Measurements from ENCODE around the gene PDE8B.

Gene PDE8B

DNA sequence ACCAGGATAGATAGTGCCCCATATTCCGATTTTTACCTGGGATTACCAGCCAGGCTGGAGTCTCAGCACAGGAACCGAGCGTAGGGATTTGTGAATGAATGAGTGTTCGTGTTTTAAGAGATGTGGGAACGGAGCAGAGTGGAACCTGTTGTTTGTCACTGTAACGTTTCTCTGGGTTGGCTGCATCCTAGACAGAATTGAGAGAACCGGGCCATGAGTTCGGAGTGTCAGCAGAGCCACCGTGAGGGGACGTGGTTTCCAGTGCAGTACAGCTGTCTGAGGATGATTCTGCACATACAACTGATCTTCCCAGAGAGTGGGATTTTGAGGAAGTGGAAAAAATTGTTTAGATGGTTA lies 1.2 kb downstream of the PDE8B start:
- no peak overlapping the region for H3K9ac ChIP-seq (ENCODE audit: insufficient read length, low read depth)
- no peak for DNase-seq (ENCODE audit: low read depth, low spot score)
- no peaks in the 10 kb centered on the region for H3K36me3 ChIP-seq (ENCODE audit: insufficient read depth, insufficient read length, low read length)
- H3K27me3 ChIP-seq (ENCODE audit: insufficient read depth, insufficient read length): peaks cover 53% of the 10 kb centered on the region
- no peaks in the 10 kb centered on the region for H3K4me1 ChIP-seq (ENCODE audit: insufficient read depth, insufficient read length)
- no peaks in the 10 kb centered on the region for H3K9me3 ChIP-seq (ENCODE audit: insufficient read depth, low read length)
- TF ChIP-seq YY1 (IDR thresholded peaks at IDR 0.05; ENCODE audit: insufficient read depth, insufficient read length) (no peak), ZNF274 (IDR thresholded peaks at IDR 0.05; ENCODE audit: low read depth, low read length) (no peak), SUZ12 (IDR thresholded peaks at IDR 0.05; ENCODE audit: extremely low read depth, insufficient read depth, insufficient read length) (no peak)
- H3K4me3 ChIP-seq (ENCODE audit: insufficient read length, low read depth): peak overlapping the region; percentile 55

DNA sequence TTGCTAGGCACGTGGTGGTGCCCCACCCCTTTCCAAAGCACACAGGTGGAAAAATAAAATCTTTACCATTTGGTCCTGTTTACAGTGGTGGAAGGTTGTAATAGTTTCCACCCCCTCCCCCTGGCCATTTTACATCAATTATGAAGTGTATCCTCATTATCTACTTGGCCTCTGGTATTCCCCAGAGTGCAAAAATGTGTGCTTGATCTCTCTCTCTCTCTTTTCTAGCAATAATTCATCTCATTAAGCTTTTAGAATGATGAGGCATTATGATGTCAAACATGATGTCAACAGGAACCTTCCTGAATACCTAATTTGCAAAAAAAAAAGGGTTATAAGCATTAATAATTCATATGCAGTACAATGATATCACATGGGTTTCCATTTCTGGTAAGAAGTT lies 3.1 kb downstream of the PDE8B start:
- no peaks in the 10 kb centered on the region for H3K9me3 ChIP-seq (ENCODE audit: insufficient read depth, low read length)
- no peak for DNase-seq (ENCODE audit: low read depth, low spot score)
- no peaks in the 10 kb centered on the region for H3K4me1 ChIP-seq (ENCODE audit: insufficient read depth, insufficient read length)
- H3K9ac ChIP-seq (ENCODE audit: insufficient read length, low read depth): no peak overlapping the region
- peaks cover 40% of the 10 kb centered on the region for H3K27me3 ChIP-seq (ENCODE audit: insufficient read depth, insufficient read length)
- H3K4me3 ChIP-seq (ENCODE audit: insufficient read length, low read depth): no peak overlapping the region
- no peak for TF ChIP-seq SUZ12 (IDR thresholded peaks at IDR 0.05; ENCODE audit: extremely low read depth, insufficient read depth, insufficient read length)
- no peak for TF ChIP-seq ZNF274 (IDR thresholded peaks at IDR 0.05; ENCODE audit: low read depth, low read length)
- TF ChIP-seq YY1 (IDR thresholded peaks at IDR 0.05; ENCODE audit: insufficient read depth, insufficient read length): no peak
- no peaks in the 10 kb centered on the region for H3K36me3 ChIP-seq (ENCODE audit: insufficient read depth, insufficient read length, low read length)

DNA sequence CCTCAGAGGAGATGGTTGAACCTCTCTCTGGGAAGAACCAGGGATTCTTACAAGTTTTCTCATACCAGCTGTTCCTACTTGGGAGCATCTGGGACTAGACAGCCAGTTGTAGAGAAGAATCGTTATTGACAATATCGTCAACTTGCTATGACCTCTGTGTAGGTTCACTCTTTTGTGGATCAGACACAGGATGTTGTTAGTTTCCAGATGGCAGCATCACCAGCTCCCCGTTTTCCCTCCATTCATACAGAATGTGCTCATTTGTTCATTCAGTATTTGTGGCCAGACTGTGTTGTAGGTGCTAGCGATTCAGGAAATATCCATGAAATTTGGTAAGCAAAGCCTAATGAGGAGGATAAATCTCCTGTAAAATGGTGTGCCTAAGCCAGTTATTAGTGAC lies 3.7 kb downstream of the PDE8B start:
- TF ChIP-seq YY1 (IDR thresholded peaks at IDR 0.05; ENCODE audit: insufficient read depth, insufficient read length): no peak
- TF ChIP-seq SUZ12 (IDR thresholded peaks at IDR 0.05; ENCODE audit: extremely low read depth, insufficient read depth, insufficient read length): no peak
- Histone ChIP-seq H3K9ac (ENCODE audit: insufficient read length, low read depth) (no peak overlapping the region), H3K4me1 (ENCODE audit: insufficient read depth, insufficient read length) (no peaks in the 10 kb centered on the region), H3K36me3 (ENCODE audit: insufficient read depth, insufficient read length, low read length) (no peaks in the 10 kb centered on the region), H3K9me3 (ENCODE audit: insufficient read depth, low read length) (no peaks in the 10 kb centered on the region), H3K4me3 (ENCODE audit: insufficient read length, low read depth) (no peak overlapping the region), H3K27me3 (ENCODE audit: insufficient read depth, insufficient read length) (peaks cover 35% of the 10 kb centered on the region)
- DNase-seq (ENCODE audit: low read depth, low spot score): no peak

DNA sequence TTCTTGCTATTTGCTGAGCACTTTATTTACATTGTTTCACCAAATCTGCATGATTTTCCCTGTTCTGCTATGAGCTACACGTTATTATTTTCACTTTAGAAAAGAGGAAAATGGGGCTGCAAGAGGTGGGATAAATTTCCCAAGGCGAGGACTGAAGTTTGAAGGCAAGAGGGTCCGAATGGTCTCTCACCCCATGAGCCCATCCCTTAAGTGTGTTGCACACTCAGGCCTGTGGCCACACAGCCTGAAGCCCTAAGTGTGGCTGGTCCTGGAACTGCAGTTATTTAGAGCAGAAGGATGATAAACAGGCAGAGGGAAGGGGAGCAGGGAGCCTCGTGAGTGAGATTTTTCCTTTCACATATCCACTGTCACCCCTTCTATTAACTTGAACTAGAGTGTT lies 7.8 kb downstream of the PDE8B start:
- Histone ChIP-seq H3K36me3 (ENCODE audit: insufficient read depth, insufficient read length, low read length) (no peaks in the 10 kb centered on the region), H3K9me3 (ENCODE audit: insufficient read depth, low read length) (no peaks in the 10 kb centered on the region), H3K4me1 (ENCODE audit: insufficient read depth, insufficient read length) (no peaks in the 10 kb centered on the region), H3K27me3 (ENCODE audit: insufficient read depth, insufficient read length) (no peaks in the 10 kb centered on the region), H3K4me3 (ENCODE audit: insufficient read length, low read depth) (no peak overlapping the region), H3K9ac (ENCODE audit: insufficient read length, low read depth) (no peak overlapping the region)
- no peak for DNase-seq (ENCODE audit: low read depth, low spot score)
- no peak for TF ChIP-seq SUZ12 (IDR thresholded peaks at IDR 0.05; ENCODE audit: extremely low read depth, insufficient read depth, insufficient read length)

DNA sequence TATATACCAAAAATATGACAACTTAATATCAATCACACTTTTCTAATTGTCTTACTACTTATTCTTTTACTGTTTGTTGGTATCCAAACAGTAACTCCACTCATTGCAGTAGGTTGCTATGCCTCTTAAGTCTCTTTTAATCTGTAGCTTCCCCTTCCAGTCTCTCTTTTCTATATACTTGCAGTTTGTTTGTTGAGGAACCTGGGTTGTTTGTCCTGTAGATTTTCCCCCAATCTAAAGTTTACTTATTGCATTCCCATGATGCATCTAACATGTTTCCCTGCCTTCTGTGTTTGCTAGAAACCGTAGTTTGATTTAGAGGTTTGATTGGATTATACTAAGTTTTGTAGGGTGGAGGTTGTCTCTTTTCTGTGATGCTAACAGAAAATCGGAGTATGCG lies 10.6 kb downstream of the PDE8B start:
- no peaks in the 10 kb centered on the region for H3K9me3 ChIP-seq (ENCODE audit: insufficient read depth, low read length)
- no peak overlapping the region for H3K9ac ChIP-seq (ENCODE audit: insufficient read length, low read depth)
- H3K27me3 ChIP-seq (ENCODE audit: insufficient read depth, insufficient read length): no peaks in the 10 kb centered on the region
- H3K36me3 ChIP-seq (ENCODE audit: insufficient read depth, insufficient read length, low read length): no peaks in the 10 kb centered on the region
- DNase-seq (ENCODE audit: low read depth, low spot score): no peak
- TF ChIP-seq YY1 (IDR thresholded peaks at IDR 0.05; ENCODE audit: insufficient read depth, insufficient read length) (no peak), SUZ12 (IDR thresholded peaks at IDR 0.05; ENCODE audit: extremely low read depth, insufficient read depth, insufficient read length) (no peak), ZNF274 (IDR thresholded peaks at IDR 0.05; ENCODE audit: low read depth, low read length) (no peak)
- no peaks in the 10 kb centered on the region for H3K4me1 ChIP-seq (ENCODE audit: insufficient read depth, insufficient read length)
- H3K4me3 ChIP-seq (ENCODE audit: insufficient read length, low read depth): no peak overlapping the region

DNA sequence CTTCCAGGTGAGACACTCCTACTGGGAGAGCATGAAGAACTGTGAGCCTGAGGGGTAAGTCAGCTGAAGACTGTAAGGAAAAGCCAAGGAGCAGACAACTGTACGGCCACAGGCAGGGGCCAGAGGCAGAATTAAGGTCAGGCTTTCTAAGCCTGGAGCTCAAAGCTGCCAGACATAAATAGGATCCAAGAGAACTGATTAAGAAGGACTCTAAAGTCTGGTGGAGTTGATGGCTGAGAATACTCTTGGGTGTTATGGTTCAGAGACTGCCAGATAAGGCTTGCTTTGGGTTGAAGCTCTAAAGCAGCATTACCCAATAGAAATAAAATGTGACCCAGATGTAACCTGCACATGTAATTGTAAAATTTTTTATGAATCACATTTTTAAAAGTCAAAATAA lies 12.2 kb downstream of the PDE8B start:
- Histone ChIP-seq H3K27me3 (ENCODE audit: insufficient read depth, insufficient read length) (no peaks in the 10 kb centered on the region), H3K4me3 (ENCODE audit: insufficient read length, low read depth) (no peak overlapping the region), H3K9me3 (ENCODE audit: insufficient read depth, low read length) (no peaks in the 10 kb centered on the region), H3K36me3 (ENCODE audit: insufficient read depth, insufficient read length, low read length) (no peaks in the 10 kb centered on the region), H3K9ac (ENCODE audit: insufficient read length, low read depth) (no peak overlapping the region), H3K4me1 (ENCODE audit: insufficient read depth, insufficient read length) (no peaks in the 10 kb centered on the region)
- no peak for TF ChIP-seq YY1 (IDR thresholded peaks at IDR 0.05; ENCODE audit: insufficient read depth, insufficient read length)
- TF ChIP-seq ZNF274 (IDR thresholded peaks at IDR 0.05; ENCODE audit: low read depth, low read length): no peak
- TF ChIP-seq SUZ12 (IDR thresholded peaks at IDR 0.05; ENCODE audit: extremely low read depth, insufficient read depth, insufficient read length): no peak
- DNase-seq (ENCODE audit: low read depth, low spot score): no peak

DNA sequence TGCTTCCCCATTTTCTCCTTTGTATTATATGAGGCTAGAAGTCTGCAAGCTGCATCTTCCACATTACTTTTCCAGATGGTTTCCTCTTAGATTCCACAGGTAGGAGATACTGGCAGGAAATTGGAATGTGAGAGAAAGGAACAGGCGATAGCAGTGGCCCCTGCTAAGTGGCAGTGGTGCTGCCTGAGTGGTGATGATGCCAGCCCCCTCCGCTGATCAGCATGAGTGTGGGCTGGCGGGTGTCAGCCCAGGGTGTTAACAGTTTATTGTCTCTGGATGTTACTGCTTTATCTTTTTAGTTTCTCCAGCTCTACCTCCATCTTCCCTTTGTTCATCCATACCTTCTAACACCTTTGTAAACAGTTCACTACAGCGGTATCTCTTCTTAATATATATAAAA lies 13.2 kb downstream of the PDE8B start:
- no peaks in the 10 kb centered on the region for H3K36me3 ChIP-seq (ENCODE audit: insufficient read depth, insufficient read length, low read length)
- no peak for DNase-seq (ENCODE audit: low read depth, low spot score)
- no peaks in the 10 kb centered on the region for H3K9me3 ChIP-seq (ENCODE audit: insufficient read depth, low read length)
- H3K27me3 ChIP-seq (ENCODE audit: insufficient read depth, insufficient read length): no peaks in the 10 kb centered on the region
- TF ChIP-seq YY1 (IDR thresholded peaks at IDR 0.05; ENCODE audit: insufficient read depth, insufficient read length) (no peak), ZNF274 (IDR thresholded peaks at IDR 0.05; ENCODE audit: low read depth, low read length) (no peak), SUZ12 (IDR thresholded peaks at IDR 0.05; ENCODE audit: extremely low read depth, insufficient read depth, insufficient read length) (no peak)
- H3K4me3 ChIP-seq (ENCODE audit: insufficient read length, low read depth): no peak overlapping the region
- no peak overlapping the region for H3K9ac ChIP-seq (ENCODE audit: insufficient read length, low read depth)
- H3K4me1 ChIP-seq (ENCODE audit: insufficient read depth, insufficient read length): no peaks in the 10 kb centered on the region

Measured in NT2/D1 (cell line).